ENCODE measurements around the gene IFNG-AS1. TPM values are rescaled to one million over a fixed set of nuclear protein-coding genes. Genes with fewer than 3 reads are reported as not detected.

IFNG-AS1 gene
- total and polyA plus RNA-seq, 4 donors: 0.42 to 0.54 TPM; not detected in 2

DNA sequence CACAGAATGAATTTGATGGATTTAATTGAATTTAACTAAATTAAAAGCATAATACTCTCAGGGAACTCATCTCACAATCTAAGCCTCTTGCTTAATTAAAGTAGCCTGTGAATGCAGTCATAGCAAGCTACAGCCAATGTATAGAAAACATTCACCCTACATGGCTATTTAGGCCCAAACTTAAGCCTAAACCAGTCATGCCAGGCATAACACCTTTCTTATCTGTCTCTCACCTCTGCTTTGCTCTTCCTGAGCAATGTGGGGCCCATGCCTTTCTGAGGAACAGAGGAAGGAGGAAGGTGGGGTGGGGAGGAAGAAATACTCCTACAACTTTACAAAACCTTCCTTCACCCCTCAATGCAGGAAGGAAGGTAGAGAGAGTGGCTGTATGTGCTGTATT lies 29.1 kb downstream of the IFNG-AS1 start:
- ATAC-seq (ENCODE audit: low FRiP score): no peak
- Histone ChIP-seq H3K36me3 (ENCODE audit: control insufficient read depth in 1 of 2, insufficient read depth in 2 of 2, low read length in 1 of 2) (no peaks in the 10 kb centered on the region), H3K4me3 (ENCODE audit: low read length in 2 of 2) (no peak overlapping the region), H3K9me3 (ENCODE audit: control insufficient read depth, low read length) (peaks cover 3% of the 10 kb centered on the region), H3K27me3 (ENCODE audit: control insufficient read depth in 1 of 2, insufficient read depth in 2 of 2, low read length in 1 of 2) (no peaks in the 10 kb centered on the region), H3K4me1 (ENCODE audit: control insufficient read depth in 1 of 2, insufficient read depth in 2 of 2, low read length in 2 of 2) (no peaks in the 10 kb centered on the region), H3K27ac (ENCODE audit: low read depth in 1 of 2, low read length in 2 of 2) (no peak overlapping the region)
- intact Hi-C loops (cut with DNase I): no loop called here
- DNase-seq: no peak

GRCh38 chr12:68020049-68020448 lies 30.8 kb downstream of the IFNG-AS1 start:
- Histone ChIP-seq H3K4me3 (ENCODE audit: low read length in 2 of 2) (no peak overlapping the region), H3K9me3 (ENCODE audit: control insufficient read depth, low read length) (peaks cover 3% of the 10 kb centered on the region), H3K27me3 (ENCODE audit: control insufficient read depth in 1 of 2, insufficient read depth in 2 of 2, low read length in 1 of 2) (no peaks in the 10 kb centered on the region), H3K27ac (ENCODE audit: low read depth in 1 of 2, low read length in 2 of 2) (no peak overlapping the region), H3K36me3 (ENCODE audit: control insufficient read depth in 1 of 2, insufficient read depth in 2 of 2, low read length in 1 of 2) (no peaks in the 10 kb centered on the region), H3K4me1 (ENCODE audit: control insufficient read depth in 1 of 2, insufficient read depth in 2 of 2, low read length in 2 of 2) (no peaks in the 10 kb centered on the region)
- intact Hi-C loops (cut with DNase I): no loop called here
- DNase-seq (no peak), ATAC-seq (ENCODE audit: low FRiP score) (no peak)
- WGBS, 2 donors: 66 to 78% methylated on average over 6 of the region's 6 CpGs

GRCh38 chr12:68020699-68021098 lies 31.5 kb downstream of the IFNG-AS1 start:
- Histone ChIP-seq H3K9me3 (ENCODE audit: control insufficient read depth, low read length) (peaks cover 3% of the 10 kb centered on the region), H3K27me3 (ENCODE audit: control insufficient read depth in 1 of 2, insufficient read depth in 2 of 2, low read length in 1 of 2) (no peaks in the 10 kb centered on the region), H3K4me1 (ENCODE audit: control insufficient read depth in 1 of 2, insufficient read depth in 2 of 2, low read length in 2 of 2) (no peaks in the 10 kb centered on the region), H3K27ac (ENCODE audit: low read depth in 1 of 2, low read length in 2 of 2) (no peak overlapping the region), H3K4me3 (ENCODE audit: low read length in 2 of 2) (no peak overlapping the region), H3K36me3 (ENCODE audit: control insufficient read depth in 1 of 2, insufficient read depth in 2 of 2, low read length in 1 of 2) (no peaks in the 10 kb centered on the region)
- ATAC-seq (ENCODE audit: low FRiP score): no peak
- intact Hi-C loops (cut with DNase I): no loop called here
- WGBS, 2 donors: 66 to 71% methylated on average over 5 of the region's 5 CpGs
- DNase-seq: no peak

DNA sequence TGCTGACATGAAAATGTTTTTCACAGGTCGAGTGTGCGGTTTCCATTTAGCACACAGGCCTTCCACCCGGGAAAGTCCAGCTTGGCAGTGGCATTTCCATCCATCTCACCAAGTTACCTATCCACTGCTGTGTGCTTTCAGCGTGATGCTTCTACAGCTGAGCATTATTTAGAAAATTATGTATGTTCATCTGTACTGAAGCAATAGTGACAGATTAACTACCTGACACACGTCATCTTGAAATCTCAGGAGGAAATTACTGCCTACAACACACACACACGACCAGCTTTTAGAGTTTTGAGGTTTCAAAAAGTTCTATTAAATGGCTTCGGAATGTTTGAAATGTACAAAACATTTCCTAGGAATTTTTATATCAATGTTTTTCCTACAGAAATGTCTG lies 39.4 kb downstream of the IFNG-AS1 start:
- Histone ChIP-seq H3K36me3 (ENCODE audit: control insufficient read depth in 1 of 2, insufficient read depth in 2 of 2, low read length in 1 of 2) (no peaks in the 10 kb centered on the region), H3K4me1 (ENCODE audit: control insufficient read depth in 1 of 2, insufficient read depth in 2 of 2, low read length in 2 of 2) (no peaks in the 10 kb centered on the region), H3K4me3 (ENCODE audit: low read length in 2 of 2) (no peak overlapping the region), H3K27me3 (ENCODE audit: control insufficient read depth in 1 of 2, insufficient read depth in 2 of 2, low read length in 1 of 2) (no peaks in the 10 kb centered on the region), H3K27ac (ENCODE audit: low read depth in 1 of 2, low read length in 2 of 2) (no peak overlapping the region), H3K9me3 (ENCODE audit: control insufficient read depth, low read length) (no peaks in the 10 kb centered on the region)
- ATAC-seq (ENCODE audit: low FRiP score): no peak
- intact Hi-C loops (cut with DNase I): no loop called here
- DNase-seq: no peak
- WGBS, 2 donors: 57 to 64% methylated on average over 7 of the region's 7 CpGs

DNA sequence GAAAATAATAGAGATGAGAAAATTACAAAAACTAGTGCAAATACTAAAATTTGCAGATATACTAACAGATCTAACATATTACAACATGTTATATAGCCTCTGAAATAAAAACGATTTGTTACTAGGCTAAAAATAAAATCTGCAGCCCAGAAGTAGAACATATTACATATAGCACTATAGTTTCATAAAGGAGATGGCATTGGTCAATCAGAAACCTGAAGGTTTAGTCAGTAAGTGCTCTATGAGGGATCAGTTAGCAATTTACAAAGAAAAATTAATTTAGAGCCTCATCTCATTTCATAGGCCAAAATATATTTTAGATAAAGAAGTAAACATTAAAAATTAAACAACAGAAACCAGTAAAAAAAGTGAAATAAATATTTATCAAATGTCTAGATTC lies 41.0 kb downstream of the IFNG-AS1 start:
- no peaks in the 10 kb centered on the region for H3K27me3 ChIP-seq (ENCODE audit: control insufficient read depth in 1 of 2, insufficient read depth in 2 of 2, low read length in 1 of 2)
- DNase-seq: no peak
- no peaks in the 10 kb centered on the region for H3K36me3 ChIP-seq (ENCODE audit: control insufficient read depth in 1 of 2, insufficient read depth in 2 of 2, low read length in 1 of 2)
- H3K4me3 ChIP-seq (ENCODE audit: low read length in 2 of 2): no peak overlapping the region
- no peak overlapping the region for H3K27ac ChIP-seq (ENCODE audit: low read depth in 1 of 2, low read length in 2 of 2)
- 38 to 43% methylated on average over 1 of the region's 1 CpG for WGBS, 2 donors
- intact Hi-C loops (cut with DNase I): no loop called here
- no peaks in the 10 kb centered on the region for H3K9me3 ChIP-seq (ENCODE audit: control insufficient read depth, low read length)
- no peak for ATAC-seq (ENCODE audit: low FRiP score)
- H3K4me1 ChIP-seq (ENCODE audit: control insufficient read depth in 1 of 2, insufficient read depth in 2 of 2, low read length in 2 of 2): no peaks in the 10 kb centered on the region

DNA sequence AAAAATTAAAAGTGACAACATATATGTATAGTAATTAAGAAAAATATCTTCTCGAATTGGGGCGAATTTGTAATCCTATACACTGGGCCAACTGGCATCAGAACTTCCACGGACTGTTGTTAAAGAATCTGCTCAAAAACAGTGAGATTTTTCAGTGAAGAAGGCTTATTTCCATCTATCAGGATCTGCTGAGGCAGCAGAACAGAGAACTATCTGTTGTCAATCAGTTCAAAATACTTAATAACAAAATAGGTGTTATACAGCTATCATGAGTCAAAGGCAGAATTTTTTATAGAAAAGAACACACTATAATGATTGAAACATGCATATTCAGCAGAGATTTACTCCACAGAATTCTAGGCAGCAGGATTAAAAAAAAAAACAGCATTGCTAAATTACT lies 41.9 kb downstream of the IFNG-AS1 start:
- H3K4me1 ChIP-seq (ENCODE audit: control insufficient read depth in 1 of 2, insufficient read depth in 2 of 2, low read length in 2 of 2): no peaks in the 10 kb centered on the region
- ATAC-seq (ENCODE audit: low FRiP score) (no peak), DNase-seq (no peak)
- no peak overlapping the region for H3K27ac ChIP-seq (ENCODE audit: low read depth in 1 of 2, low read length in 2 of 2)
- 89 to 90% methylated on average over 3 of the region's 3 CpGs for WGBS, 2 donors
- H3K4me3 ChIP-seq (ENCODE audit: low read length in 2 of 2): no peak overlapping the region
- H3K9me3 ChIP-seq (ENCODE audit: control insufficient read depth, low read length): no peaks in the 10 kb centered on the region
- intact Hi-C loops (cut with DNase I): no loop called here
- no peaks in the 10 kb centered on the region for H3K27me3 ChIP-seq (ENCODE audit: control insufficient read depth in 1 of 2, insufficient read depth in 2 of 2, low read length in 1 of 2)
- H3K36me3 ChIP-seq (ENCODE audit: control insufficient read depth in 1 of 2, insufficient read depth in 2 of 2, low read length in 1 of 2): no peaks in the 10 kb centered on the region

- 65 to 71% methylated on average over 9 of the region's 9 CpGs for WGBS, 2 donors
- intact Hi-C loops (cut with DNase I): no loop called here
- no peak for ATAC-seq (ENCODE audit: low FRiP score)
- DNase-seq: no peak
- no peaks in the 10 kb centered on the region for H3K27me3 ChIP-seq (ENCODE audit: control insufficient read depth in 1 of 2, insufficient read depth in 2 of 2, low read length in 1 of 2)
- no peaks in the 10 kb centered on the region for H3K9me3 ChIP-seq (ENCODE audit: control insufficient read depth, low read length)
- H3K4me3 ChIP-seq (ENCODE audit: low read length in 2 of 2): no peak overlapping the region
- no peak overlapping the region for H3K27ac ChIP-seq (ENCODE audit: low read depth in 1 of 2, low read length in 2 of 2)
- H3K4me1 ChIP-seq (ENCODE audit: control insufficient read depth in 1 of 2, insufficient read depth in 2 of 2, low read length in 2 of 2): no peaks in the 10 kb centered on the region
- H3K36me3 ChIP-seq (ENCODE audit: control insufficient read depth in 1 of 2, insufficient read depth in 2 of 2, low read length in 1 of 2): no peaks in the 10 kb centered on the region
Observed at GRCh38 chr12:68031881-68032739, 42.9 kb downstream of the IFNG-AS1 start.

GRCh38 chr12:68034567-68034966 lies 45.3 kb downstream of the IFNG-AS1 start:
- H3K27me3 ChIP-seq (ENCODE audit: control insufficient read depth in 1 of 2, insufficient read depth in 2 of 2, low read length in 1 of 2): no peaks in the 10 kb centered on the region
- no peak overlapping the region for H3K4me3 ChIP-seq (ENCODE audit: low read length in 2 of 2)
- no peaks in the 10 kb centered on the region for H3K4me1 ChIP-seq (ENCODE audit: control insufficient read depth in 1 of 2, insufficient read depth in 2 of 2, low read length in 2 of 2)
- H3K27ac ChIP-seq (ENCODE audit: low read depth in 1 of 2, low read length in 2 of 2): no peak overlapping the region
- no peaks in the 10 kb centered on the region for H3K9me3 ChIP-seq (ENCODE audit: control insufficient read depth, low read length)
- intact Hi-C loops (cut with DNase I): no loop called here
- DNase-seq: no peak
- H3K36me3 ChIP-seq (ENCODE audit: control insufficient read depth in 1 of 2, insufficient read depth in 2 of 2, low read length in 1 of 2): no peaks in the 10 kb centered on the region
- 81 to 86% methylated on average over 5 of the region's 5 CpGs for WGBS, 2 donors
- no peak for ATAC-seq (ENCODE audit: low FRiP score)

DNA sequence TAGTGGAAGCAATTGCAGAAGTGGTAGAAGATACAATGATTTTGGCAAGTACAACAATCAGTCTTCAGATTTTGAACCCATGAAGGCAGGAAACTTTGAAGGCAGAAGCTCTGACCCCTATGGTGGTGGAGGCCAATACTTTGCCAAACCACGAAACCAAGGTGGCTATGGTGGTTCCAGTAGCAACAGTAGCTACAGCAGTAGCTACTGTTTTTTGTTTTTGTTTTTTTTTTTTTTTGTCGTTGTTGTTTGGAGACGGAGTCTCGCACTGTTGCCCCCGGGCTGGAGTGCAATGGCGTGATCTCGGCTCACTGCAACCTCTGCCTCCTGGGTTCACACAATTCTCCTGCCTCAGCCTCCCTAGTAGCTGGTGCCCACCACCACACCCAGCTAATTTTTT lies 47.4 kb downstream of the IFNG-AS1 start:
- DNase-seq (no peak), ATAC-seq (ENCODE audit: low FRiP score) (no peak)
- H3K4me3 ChIP-seq (ENCODE audit: low read length in 2 of 2): no peak overlapping the region
- no peaks in the 10 kb centered on the region for H3K27me3 ChIP-seq (ENCODE audit: control insufficient read depth in 1 of 2, insufficient read depth in 2 of 2, low read length in 1 of 2)
- intact Hi-C loops (cut with DNase I): no loop called here
- WGBS, 2 donors: 93 to 94% methylated on average over 7 of the region's 7 CpGs
- no peaks in the 10 kb centered on the region for H3K36me3 ChIP-seq (ENCODE audit: control insufficient read depth in 1 of 2, insufficient read depth in 2 of 2, low read length in 1 of 2)
- no peaks in the 10 kb centered on the region for H3K4me1 ChIP-seq (ENCODE audit: control insufficient read depth in 1 of 2, insufficient read depth in 2 of 2, low read length in 2 of 2)
- no peaks in the 10 kb centered on the region for H3K9me3 ChIP-seq (ENCODE audit: control insufficient read depth, low read length)
- no peak overlapping the region for H3K27ac ChIP-seq (ENCODE audit: low read depth in 1 of 2, low read length in 2 of 2)

Data from aorta (tissue), 5 donors.